GM18517 (cell line): Measurements from ENCODE around the gene SEPTIN8.

Experiments used
- ATAC-seq: cut with Tn5 transposase; IDR thresholded peaks from one replicate; pipeline ENCODE4 v1.9.1; 2021; ENCODE audit warnings: mild to moderate bottlenecking, moderate library complexity; ENCODE audit not compliant: unreplicated experiment

The SEPTIN8 gene

GRCh38 chr5:132766020-132766805, 10.8 kb downstream of the SEPTIN8 start:
- no peak for ATAC-seq

GRCh38 chr5:132765311-132766019, 11.6 kb downstream of the SEPTIN8 start:
- no peak for ATAC-seq

DNA sequence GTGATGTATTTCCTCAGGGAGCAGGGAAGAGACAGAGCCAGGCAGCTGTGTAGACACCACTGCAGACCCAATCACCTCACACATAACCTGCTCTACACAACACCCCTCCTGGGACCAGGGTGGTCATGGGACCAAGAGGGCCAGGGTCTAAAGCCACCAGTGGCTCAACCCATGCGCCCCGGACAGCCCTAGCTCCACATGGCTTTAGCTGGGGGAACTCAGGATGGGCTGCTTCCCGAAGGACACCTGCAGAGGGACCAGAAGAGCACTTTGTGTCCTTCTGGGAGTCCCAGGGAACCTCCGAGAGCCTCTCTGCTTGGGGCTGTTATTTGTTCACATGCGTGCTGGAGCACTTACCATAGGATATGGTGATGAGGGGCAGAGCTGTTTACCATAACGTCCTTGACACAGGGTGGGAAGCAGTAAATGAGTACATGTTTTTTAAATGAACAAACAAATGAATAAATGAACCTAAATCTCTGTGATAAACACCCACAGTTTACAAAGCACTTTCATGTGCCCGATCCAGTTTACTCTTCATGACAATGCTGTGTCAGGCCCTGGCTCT, 12.3 kb downstream of the SEPTIN8 start:
- no peak for ATAC-seq

DNA sequence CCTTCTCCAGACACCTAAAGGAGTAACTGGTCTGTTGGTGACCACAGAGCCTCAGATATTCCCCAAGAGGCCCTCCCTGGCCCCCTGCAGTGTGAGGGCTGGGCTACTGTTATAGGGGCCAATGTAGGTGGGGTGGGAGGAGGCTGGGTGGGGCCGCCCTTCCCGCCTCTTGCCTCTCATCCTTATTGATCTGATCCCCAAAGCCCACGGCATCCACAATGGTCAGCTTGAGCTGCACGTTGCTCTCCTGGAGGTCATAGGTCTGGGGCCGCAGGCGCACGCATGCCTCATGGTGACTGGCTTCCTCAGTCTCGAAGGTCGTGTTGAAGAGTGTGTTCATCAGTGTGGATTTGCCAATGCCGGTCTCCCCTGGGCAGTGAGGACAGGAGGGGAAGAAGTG, 13.0 kb downstream of the SEPTIN8 start:
- no peak for ATAC-seq

- ATAC-seq: no peak
Observed at GRCh38 chr5:132763181-132764036, 13.6 kb downstream of the SEPTIN8 start.

DNA sequence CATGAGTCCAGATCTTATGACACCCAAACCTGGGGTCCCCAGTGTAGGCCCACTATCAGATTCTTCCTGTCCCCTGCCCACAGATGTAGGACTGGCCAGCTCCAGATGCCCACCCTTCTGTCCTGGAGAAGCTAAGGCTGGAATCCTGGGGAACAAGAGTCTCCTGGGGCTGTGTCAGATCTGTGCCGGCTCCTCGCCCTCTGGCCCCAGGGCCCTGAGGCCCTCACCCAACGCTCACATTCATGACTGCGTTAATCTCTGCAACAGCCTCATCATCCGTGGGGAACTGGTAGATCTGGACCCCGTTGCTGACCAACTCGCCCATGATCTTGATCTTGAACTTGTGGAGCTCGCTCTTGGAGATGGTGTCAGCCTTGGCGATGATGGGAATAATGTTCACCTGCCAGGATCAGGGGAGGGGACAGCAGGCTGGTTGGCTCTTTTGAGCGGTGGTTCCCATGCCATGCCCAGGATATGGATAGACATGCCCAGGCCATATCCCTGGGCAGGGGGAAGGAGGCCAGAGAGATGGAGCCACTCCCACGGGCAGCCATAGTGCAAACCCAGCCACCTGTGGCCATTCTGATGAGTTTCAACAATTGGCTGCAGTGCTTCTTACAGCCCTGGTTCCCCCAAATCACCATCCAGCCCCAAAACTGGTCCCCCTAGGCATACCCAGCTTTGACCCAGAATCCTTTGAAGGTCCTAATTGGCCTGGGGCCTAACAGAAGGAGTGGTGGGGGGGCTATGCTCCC, 14.6 kb downstream of the SEPTIN8 start:
- ATAC-seq: no peak

DNA sequence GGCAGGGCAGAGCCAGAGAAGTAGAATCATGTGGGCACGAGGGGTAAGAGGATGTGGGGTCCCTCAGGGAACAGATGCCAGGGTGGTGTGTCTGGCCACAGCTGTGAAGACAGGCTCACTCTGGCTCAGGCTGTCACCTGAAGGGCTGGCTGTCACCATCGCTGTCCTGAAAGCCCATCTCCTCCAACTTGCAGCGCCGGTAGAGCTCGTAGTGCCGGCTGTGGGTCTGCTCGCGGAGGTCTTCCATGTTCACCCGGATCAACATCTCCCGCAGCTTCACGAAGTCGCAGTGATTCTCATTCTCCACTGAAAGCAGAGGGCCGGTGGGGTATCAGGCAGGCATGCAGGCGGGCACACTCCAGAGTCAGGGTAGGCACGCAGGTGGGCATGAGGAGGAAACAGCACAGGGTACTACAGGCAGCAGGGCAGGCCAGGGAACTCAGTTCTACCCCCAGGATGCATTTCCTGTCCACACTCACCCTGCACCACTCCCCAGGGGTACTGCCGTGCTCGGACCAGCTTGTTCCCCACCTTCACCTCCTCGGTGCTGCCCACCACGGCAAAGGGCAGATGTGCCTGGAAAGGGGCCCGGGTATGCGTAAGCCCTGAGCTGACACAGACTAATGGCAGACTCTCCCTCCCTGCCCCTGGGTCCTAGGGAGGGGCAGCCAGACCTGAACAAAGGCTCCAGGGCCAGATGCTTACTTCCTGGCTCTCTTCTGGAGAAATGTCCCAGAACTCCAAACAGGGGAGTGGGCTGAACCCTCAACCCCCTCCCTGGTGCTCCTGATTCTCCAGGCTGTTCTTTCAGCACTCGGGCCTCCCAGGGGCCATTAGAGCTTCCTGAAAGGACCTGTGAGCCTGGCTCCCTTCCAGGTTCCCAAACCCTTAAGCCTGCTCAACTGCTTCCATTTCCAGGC, 15.5 kb downstream of the SEPTIN8 start:
- no peak for ATAC-seq

GRCh38 chr5:132760601-132761317, 16.3 kb downstream of the SEPTIN8 start:
- ATAC-seq: no peak

DNA sequence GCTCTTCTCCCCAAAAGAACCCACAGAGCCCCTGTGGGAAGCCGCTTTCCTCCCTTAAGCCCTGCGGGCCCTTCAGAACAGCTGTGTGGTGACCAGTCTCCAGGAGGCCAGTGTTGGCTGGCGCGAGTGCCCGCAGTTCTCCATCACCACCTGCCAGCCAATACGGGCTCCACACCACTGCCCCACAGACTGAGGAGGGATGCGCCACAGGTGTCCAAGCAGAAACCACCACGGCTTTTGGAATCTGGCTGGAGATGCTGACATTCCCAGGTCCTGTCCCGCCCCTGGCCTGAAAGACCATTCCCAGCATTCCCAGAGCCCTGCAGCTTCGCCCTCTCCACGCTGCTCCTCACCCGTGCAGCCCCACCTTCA, 17.0 kb downstream of the SEPTIN8 start:
- no peak for ATAC-seq

DNA sequence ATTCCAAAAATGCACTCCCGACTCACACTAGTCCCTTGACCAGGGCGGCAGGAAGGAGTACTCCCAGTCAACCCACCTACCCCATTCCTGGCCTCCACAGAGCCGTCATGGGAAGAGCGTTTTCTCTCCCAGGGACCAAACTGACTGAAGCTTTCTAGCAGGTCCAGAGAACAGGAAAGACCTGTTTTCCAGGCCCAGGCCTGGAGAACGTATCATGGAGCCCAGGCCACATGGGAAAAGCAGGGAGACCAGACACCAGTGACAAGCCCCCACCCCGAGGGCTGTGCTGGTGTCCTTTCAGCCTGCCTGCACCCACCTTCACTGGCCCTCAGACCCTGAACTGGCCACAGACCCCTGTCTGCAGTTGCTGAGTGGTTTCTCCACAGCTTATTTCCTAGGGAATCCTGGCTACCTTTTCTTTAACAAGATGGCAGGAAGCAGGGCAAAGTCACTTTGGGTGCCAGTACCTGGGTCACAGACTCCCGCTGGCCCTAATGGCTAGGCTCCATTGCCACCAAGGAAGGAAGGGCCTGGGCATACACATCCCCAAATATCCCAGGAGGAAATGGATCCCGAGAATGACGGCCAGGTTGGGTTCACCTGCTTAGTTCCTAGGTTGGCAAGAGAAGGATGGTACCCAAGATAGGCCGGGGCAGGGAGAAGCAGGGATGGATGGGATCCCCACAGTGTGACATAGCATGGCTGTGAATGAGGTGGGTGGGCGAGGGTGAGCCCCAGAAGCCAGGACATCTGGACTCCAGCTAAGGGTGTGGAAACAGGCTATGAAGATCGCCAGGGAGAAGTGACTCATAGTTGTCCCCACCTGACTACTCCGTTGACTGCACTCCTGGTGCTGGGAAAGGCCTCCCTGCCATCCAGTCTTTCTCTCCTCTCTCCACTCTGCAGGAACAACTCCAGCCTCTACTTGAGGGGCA, 17.7 kb downstream of the SEPTIN8 start:
- no peak for ATAC-seq

DNA sequence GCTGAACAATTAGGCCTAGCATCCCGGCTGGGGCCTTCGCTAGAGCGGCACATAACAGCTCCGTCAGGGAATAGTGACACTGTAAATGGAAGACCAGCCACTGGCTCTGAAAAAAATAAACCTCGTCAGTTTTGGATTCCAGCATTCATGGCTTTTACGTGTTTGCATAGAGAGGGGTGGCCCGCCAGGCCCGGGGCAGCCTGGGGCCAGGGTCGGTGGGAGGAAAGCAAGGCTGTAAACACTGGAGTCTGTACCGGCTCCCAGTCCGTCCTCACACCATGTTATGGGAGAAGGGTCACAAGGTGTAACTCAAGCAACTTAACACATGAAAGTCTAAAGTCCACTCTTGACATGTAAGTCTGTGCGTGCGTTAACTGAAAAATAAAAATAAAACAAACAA, 18.6 kb downstream of the SEPTIN8 start:
- ATAC-seq: no peak

DNA sequence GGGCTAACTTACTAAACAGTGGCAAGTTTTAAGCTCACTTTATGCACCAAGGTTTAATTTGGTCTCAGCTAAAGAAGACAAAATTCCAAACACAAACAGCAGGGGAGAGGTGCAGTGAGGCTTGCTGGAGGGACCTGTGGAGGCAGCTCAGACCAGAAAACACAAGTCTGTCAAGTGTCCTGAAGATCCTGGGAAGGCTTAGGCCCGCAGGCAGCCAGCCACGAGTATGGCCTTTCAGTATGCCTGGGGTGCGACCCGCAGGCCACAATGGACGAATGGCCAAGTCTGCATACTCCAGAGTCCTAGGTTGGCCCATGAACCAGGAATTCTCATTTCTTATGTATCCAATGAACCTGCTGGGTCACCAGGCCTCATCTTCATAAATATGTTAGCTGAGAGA, 20.5 kb downstream of the SEPTIN8 start:
- no peak for ATAC-seq

DNA sequence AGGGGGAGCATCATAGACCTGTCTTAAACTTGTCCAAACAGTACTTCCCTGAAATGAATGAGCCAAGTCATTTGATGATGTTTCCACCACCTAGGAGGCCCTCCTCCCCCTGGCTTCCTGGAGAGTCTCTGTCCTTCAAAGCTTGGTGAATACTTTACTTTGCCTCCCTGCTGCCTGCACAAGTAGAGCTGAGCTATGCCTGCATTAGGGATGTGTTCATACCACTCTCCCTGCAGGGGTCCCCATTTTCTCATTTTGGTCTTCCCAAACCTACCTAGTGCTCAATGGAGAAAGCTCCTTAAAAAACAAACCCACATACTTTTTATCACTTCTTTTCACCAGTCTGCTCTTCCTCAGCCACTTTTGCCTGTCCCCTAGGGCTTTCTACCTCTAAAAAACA, 22.1 kb downstream of the SEPTIN8 start:
- ATAC-seq: no peak

- ATAC-seq: no peak
Observed at GRCh38 chr5:132754111-132754510, 22.9 kb downstream of the SEPTIN8 start.

DNA sequence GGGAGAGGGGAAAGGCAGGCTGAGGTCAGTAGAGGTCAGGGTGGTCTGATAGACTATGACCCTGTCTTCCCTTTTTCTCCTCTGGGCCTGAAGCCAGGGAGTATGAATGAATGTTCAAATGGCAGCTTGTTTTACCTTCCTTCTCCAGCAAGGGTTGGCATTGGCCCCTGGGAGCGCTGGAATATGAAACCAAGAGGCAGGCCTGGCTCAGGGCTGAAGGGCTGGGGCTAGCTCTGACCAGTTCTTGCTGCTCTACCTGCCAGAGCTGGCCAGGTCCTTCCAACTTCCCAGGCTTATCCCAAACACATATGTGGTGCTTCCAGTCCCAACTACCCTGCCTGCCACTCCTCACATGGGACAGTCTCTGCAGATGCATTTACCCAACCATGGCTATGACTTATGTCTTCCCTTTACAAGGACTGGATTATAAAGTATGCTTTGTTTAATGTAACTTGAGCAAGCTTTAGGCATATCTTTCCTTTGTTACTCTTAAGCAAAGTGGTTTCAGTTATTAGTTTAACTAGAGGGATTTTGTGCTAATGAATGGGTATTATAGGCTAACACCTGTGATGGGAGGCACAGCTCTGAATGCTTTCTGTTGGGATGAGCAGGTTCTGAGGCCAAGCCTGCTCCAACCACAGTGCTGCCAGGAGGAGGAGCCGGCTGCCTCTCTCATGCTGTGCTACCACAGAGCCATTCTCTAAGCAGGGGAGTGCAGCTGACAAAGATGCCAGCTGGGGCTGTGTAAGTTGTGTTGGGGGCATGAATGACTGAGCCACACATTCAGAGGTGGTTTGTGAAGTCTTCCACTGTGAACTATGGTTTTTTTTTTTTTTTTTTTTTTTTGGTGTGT, 23.7 kb downstream of the SEPTIN8 start:
- ATAC-seq: no peak

GRCh38 chr5:132752581-132753125, 24.4 kb downstream of the SEPTIN8 start:
- no peak for ATAC-seq
